AG04449 (cell line): ENCODE results near the gene KCNB1.

ENCODE experiments used
- CTCF ChIA-PET: fragments of 350-600 bp; formaldehyde crosslinking; extraction: SDS; loops from one replicate; lab custom pipeline; 2021; ENCODE audit warnings: antibody characterized with exemption; lab: Yijun Ruan, JAX
- POLR2A ChIA-PET: fragments of 400-600, 350-600 bp; formaldehyde crosslinking; extraction: SDS; loops from one replicate; lab custom pipeline; 2020; ENCODE audit warnings: antibody characterized with exemption, inconsistent platforms; lab: Yijun Ruan, JAX
- DNase-seq: peaks from one replicate; pipeline ENCODE4 v3.0.0-alpha.2; 2010; ENCODE audit warnings: low read depth, low spot score
- H3K4me3 ChIP-seq: 2 replicates; pipeline ENCODE4 v1.5.1; 2011; ENCODE audit warnings: low read depth, mild to moderate bottlenecking, control low read depth, low read length
- CTCF ChIP-seq: IDR thresholded peaks from one replicate; pipeline ENCODE4 v1.5.1; 2011; ENCODE audit warnings: mild to moderate bottlenecking, moderate library complexity, low read length, control low read depth, inconsistent platforms; ENCODE audit not compliant: insufficient read depth; ENCODE audit errors: missing control alignments

The KCNB1 gene

GRCh38 chr20:49462626-49463025 lies 19.8 kb downstream of the KCNB1 start:
- DNase-seq = no peak
- POLR2A ChIA-PET = no interaction called here
- CTCF ChIA-PET = interaction anchor here (3.9 kb wide), 1 partner anchor 22 kb away, joined by 14 read pairs; no protein-coding TSS in a partner anchor
- H3K4me3 ChIP-seq = no peak overlapping the region
- TF ChIP-seq CTCF = no peak

- no peak for DNase-seq
- no peak overlapping the region for H3K4me3 ChIP-seq
- CTCF ChIA-PET = interaction anchor here (3.9 kb wide), 1 partner anchor 23 kb away, joined by 14 read pairs; no protein-coding TSS in a partner anchor
- no peak for TF ChIP-seq CTCF
- POLR2A ChIA-PET = no interaction called here
Observed at GRCh38 chr20:49461894-49462620, 20.4 kb downstream of the KCNB1 start.

- no peak overlapping the region for H3K4me3 ChIP-seq
- CTCF ChIA-PET = interaction anchor here (3.9 kb wide), 1 partner anchor 24 kb away, joined by 14 read pairs; no protein-coding TSS in a partner anchor
- no peak for DNase-seq
- POLR2A ChIA-PET = no interaction called here
- TF ChIP-seq CTCF = no peak
Observed at GRCh38 chr20:49460916-49461315, 21.6 kb downstream of the KCNB1 start.

- no peak for DNase-seq
- POLR2A ChIA-PET = no interaction called here
- TF ChIP-seq CTCF = no peak
- CTCF ChIA-PET = interaction anchor here (3.9 kb wide), 1 partner anchor 25 kb away, joined by 14 read pairs; no protein-coding TSS in a partner anchor
- H3K4me3 ChIP-seq = no peak overlapping the region
Observed at GRCh38 chr20:49460131-49460530, 22.3 kb downstream of the KCNB1 start.

GRCh38 chr20:49459684-49460083 lies 22.8 kb downstream of the KCNB1 start:
- POLR2A ChIA-PET = no interaction called here
- H3K4me3 ChIP-seq = no peak overlapping the region
- CTCF ChIA-PET = interaction anchor here (3.9 kb wide), 1 partner anchor 25 kb away, joined by 14 read pairs; no protein-coding TSS in a partner anchor
- no peak for DNase-seq
- TF ChIP-seq CTCF = no peak

- POLR2A ChIA-PET = no interaction called here
- TF ChIP-seq CTCF = no peak
- CTCF ChIA-PET = interaction anchor here (0.7 kb wide), 1 partner anchor 73 kb away, joined by 3 read pairs; no protein-coding TSS in a partner anchor
- DNase-seq = no peak
- H3K4me3 ChIP-seq = no peak overlapping the region
Observed at GRCh38 chr20:49457444-49457843, 25.0 kb downstream of the KCNB1 start.
